Keratinocyte (primary cell): ENCODE data around the gene TNNT2. TPM values are rescaled to one million over a fixed set of nuclear protein-coding genes. Genes with fewer than 3 reads are reported as not detected.

Experiments used
- DNase-seq: peaks from one replicate; pipeline ENCODE4 v3.0.0-alpha.2; 2011; ENCODE audit warnings: low read depth, missing footprints, low spot score
- FAIRE-seq: peaks from 2 replicates; lab custom pipeline; 2011; peaks lifted over from hg19 to GRCh38; lab: Jason Lieb, UNC
- H2AFZ ChIP-seq: 2 replicates; pipeline ENCODE4 v1.6.0; 2012; ENCODE audit warnings: low read length, control low read depth, inconsistent platforms; ENCODE audit not compliant: control insufficient read depth
- H3K27ac ChIP-seq: 2 replicates; pipeline ENCODE4 v1.5.1; 2011; ENCODE audit warnings: low read length; ENCODE audit not compliant: control insufficient read depth, insufficient read depth
- H3K27me3 ChIP-seq: 3 replicates; pipeline ENCODE4 v1.6.0; 2011; ENCODE audit warnings: low read length; ENCODE audit not compliant: control insufficient read depth, insufficient read depth; ENCODE audit errors: extremely low read depth
- H3K36me3 ChIP-seq, 2 experiments: 2 replicates in 1 of 2; 3 replicates in 1 of 2; pipeline ENCODE4 v1.5.1; 2011; ENCODE audit warnings: low read length in 2 of 2, mild to moderate bottlenecking in 1 of 2; ENCODE audit not compliant: control insufficient read depth in 2 of 2, insufficient read depth in 2 of 2; ENCODE audit errors: extremely low read depth in 1 of 2
- H3K4me1 ChIP-seq: 3 replicates; pipeline ENCODE4 v1.5.1; 2011; ENCODE audit warnings: low read length; ENCODE audit not compliant: control insufficient read depth, insufficient read depth; ENCODE audit errors: extremely low read depth
- H3K4me2 ChIP-seq: 3 replicates; pipeline ENCODE4 v1.6.0; 2011; ENCODE audit warnings: low read depth, low read length; ENCODE audit not compliant: control insufficient read depth, insufficient read depth; ENCODE audit errors: extremely low read depth
- H3K4me3 ChIP-seq, 3 experiments: fragments of 200-600 bp in 1 of 3; sonication (generic) in 1 of 3; 2 replicates in 2 of 3; 3 replicates in 1 of 3; pipeline ENCODE4 v1.5.1; 2011 to 2016; ENCODE audit warnings: low read length in 3 of 3, mild to moderate bottlenecking in 3 of 3, control low read depth in 2 of 3, inconsistent platforms in 1 of 3, low read depth in 1 of 3, mixed read lengths in 1 of 3, mixed run types in 1 of 3, moderate library complexity in 1 of 3; ENCODE audit not compliant: control insufficient read depth in 2 of 3, insufficient read depth in 2 of 3; ENCODE audit errors: extremely low read depth in 1 of 3
- H3K79me2 ChIP-seq: 2 replicates; pipeline ENCODE4 v1.6.0; 2012; ENCODE audit warnings: low read length; ENCODE audit not compliant: control insufficient read depth, insufficient read depth
- H3K9ac ChIP-seq: 3 replicates; pipeline ENCODE4 v1.6.0; 2011; ENCODE audit warnings: low read length; ENCODE audit not compliant: control insufficient read depth, insufficient read depth; ENCODE audit errors: extremely low read depth
- H3K9me1 ChIP-seq: 3 replicates; pipeline ENCODE4 v1.6.0; 2011; ENCODE audit warnings: low read length; ENCODE audit not compliant: control insufficient read depth, insufficient read depth; ENCODE audit errors: extremely low read depth
- H3K9me3 ChIP-seq: 2 replicates; pipeline ENCODE4 v1.5.1; 2012; ENCODE audit warnings: low read depth, low read length; ENCODE audit not compliant: control insufficient read depth
- H4K20me1 ChIP-seq: 3 replicates; pipeline ENCODE4 v1.6.0; 2011; ENCODE audit warnings: low read length; ENCODE audit not compliant: control insufficient read depth, insufficient read depth; ENCODE audit errors: extremely low read depth
- EZH2 ChIP-seq: IDR thresholded peaks from one replicate; pipeline ENCODE4 v1.6.1; 2012; ENCODE audit warnings: inconsistent platforms, mild to moderate bottlenecking, low read length, moderate library complexity
- dilution Hi-C: fragments of 300-500 bp; cut with MboI; formaldehyde crosslinking; loops from one replicate; pipeline ENCODE4 v1.7.0; 2020; ENCODE audit warnings: low sequenced_read_pairs; ENCODE audit not compliant: extremely low pct_ligation_motif_present
- polyA plus RNA-seq, 5 experiments: library from polyadenylated mRNA; depleted of rRNA in 3 of 5; stranded (reverse) in 3 of 5; stranded (forward) in 1 of 5; unstranded in 1 of 5; fragments of >200 nt; gene quantifications; 1 replicate in 1 of 5; 2 replicates in 3 of 5; 3 replicates in 1 of 5; pipeline versions ENCODE4 v1.2.1 to v1.2.3, GENCODE V29; 2011 to 2012; ENCODE audit warnings: missing spikeins in 2 of 5, low read depth in 1 of 5, low replicate concordance in 1 of 5
- TF ChIP-seq, protein P1 (sequence below), 3 experiments: IDR thresholded peaks in 1 of 3; conservative IDR thresholded peaks in 1 of 3; optimal IDR thresholded peaks in 1 of 3; 2 replicates in 2 of 3; 3 replicates in 1 of 3; pipeline versions ENCODE3 to v1.5.1; 2011; ENCODE audit warnings: low read length in 3 of 3, mild to moderate bottlenecking in 3 of 3, moderate library complexity in 2 of 3, control low read depth in 1 of 3, inconsistent platforms in 1 of 3; ENCODE audit not compliant: insufficient read depth in 2 of 3; ENCODE audit errors: extremely low read depth in 1 of 3

The TNNT2 gene
- polyA plus RNA-seq, 1 donor (not counting 4 experiments of a cell fraction or from before 2014, with no cell fraction given): 1.4 TPM

DNA sequence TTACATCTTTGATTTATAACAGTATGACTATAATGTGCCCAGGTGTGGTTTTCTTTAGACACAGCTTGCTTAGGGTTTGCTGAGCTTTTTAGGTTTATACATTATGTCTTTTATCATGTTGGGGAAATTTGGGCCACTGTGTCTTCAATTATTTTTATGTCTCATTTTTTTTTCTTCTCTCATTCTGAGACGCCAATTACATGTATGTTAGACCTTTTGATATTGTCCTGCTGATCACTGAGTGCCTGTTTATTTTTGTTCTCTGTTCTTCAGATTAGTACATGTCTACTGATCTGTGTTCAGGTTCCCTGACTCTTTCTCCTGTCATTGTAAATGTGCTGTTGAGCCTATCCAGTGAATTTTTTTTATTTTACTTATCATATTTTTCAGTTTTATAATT lies 36.1 kb downstream of the TNNT2 start:
- Histone ChIP-seq H3K9me1 (no peaks in the 10 kb centered on the region), H3K4me1 (peaks cover 24% of the 10 kb centered on the region), H3K9me3 (peaks cover 3% of the 10 kb centered on the region), H3K9ac (no peak overlapping the region), H3K36me3 (no peaks in the 10 kb centered on the region), H3K4me3 (no peak overlapping the region), H3K79me2 (no peaks in the 10 kb centered on the region), H4K20me1 (no peaks in the 10 kb centered on the region), H3K27ac (no peak overlapping the region), H3K4me2 (no peak overlapping the region), H2AFZ (no peak overlapping the region), H3K27me3 (no peaks in the 10 kb centered on the region)
- no peak for DNase-seq
- dilution Hi-C loops: no loop called here
- no peak for FAIRE-seq
- TF ChIP-seq EZH2: no peak
- TF ChIP-seq, protein P1, sequence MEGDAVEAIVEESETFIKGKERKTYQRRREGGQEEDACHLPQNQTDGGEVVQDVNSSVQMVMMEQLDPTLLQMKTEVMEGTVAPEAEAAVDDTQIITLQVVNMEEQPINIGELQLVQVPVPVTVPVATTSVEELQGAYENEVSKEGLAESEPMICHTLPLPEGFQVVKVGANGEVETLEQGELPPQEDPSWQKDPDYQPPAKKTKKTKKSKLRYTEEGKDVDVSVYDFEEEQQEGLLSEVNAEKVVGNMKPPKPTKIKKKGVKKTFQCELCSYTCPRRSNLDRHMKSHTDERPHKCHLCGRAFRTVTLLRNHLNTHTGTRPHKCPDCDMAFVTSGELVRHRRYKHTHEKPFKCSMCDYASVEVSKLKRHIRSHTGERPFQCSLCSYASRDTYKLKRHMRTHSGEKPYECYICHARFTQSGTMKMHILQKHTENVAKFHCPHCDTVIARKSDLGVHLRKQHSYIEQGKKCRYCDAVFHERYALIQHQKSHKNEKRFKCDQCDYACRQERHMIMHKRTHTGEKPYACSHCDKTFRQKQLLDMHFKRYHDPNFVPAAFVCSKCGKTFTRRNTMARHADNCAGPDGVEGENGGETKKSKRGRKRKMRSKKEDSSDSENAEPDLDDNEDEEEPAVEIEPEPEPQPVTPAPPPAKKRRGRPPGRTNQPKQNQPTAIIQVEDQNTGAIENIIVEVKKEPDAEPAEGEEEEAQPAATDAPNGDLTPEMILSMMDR (optimal IDR thresholded peaks at IDR 0.05 in 1 of 3, IDR thresholded peaks at IDR 0.05 in 1 of 3, conservative IDR thresholded peaks at IDR 0.05 in 1 of 3; ENCODE audit: extremely low read depth in 1 of 3, insufficient read depth in 2 of 3, low read length in 3 of 3): no peak

DNA sequence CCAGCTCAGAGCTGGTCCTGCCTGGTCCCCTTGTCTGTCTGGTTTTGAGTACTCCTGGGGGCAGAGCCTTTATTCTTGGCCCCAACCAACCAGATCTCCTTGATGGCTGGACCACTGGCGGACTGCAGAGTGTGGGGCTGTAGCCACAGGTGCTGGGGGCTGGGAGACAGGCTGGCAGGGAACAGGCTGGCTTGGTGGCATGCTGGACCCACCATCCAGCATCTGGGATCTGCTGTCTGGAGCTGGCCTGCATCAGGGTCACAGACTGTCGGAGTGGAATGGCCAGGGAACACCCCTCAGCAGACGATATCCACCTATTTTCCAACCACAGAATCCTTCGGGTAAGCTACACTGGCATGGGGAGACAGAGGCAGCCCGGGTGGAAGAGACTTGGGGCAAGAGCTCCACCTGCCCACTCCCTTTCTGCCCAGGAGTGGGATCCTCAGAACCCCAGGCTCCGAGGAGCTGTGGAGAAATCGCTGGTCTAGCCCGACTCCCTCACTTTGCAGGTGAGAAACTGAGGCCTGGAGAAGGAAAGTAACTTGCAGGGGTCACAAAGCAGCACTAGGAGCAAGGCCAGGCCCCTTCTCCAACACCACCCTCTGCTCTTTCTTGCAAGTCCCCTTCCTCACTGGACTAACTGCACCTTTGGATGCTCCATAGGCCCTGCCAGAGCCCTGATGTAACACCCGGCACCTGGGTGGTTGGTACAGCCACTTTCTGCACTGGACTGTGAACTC lies 40.6 kb downstream of the TNNT2 start:
- FAIRE-seq: no peak
- no peak overlapping the region for H3K4me3 ChIP-seq
- dilution Hi-C loops: no loop called here

More for the DNA sequence above, 40.6 kb downstream of the TNNT2 start:
- no peak overlapping the region for H3K27ac ChIP-seq
- no peak for TF ChIP-seq EZH2
- TF ChIP-seq, protein P1 (optimal IDR thresholded peaks at IDR 0.05 in 1 of 3, IDR thresholded peaks at IDR 0.05 in 1 of 3, conservative IDR thresholded peaks at IDR 0.05 in 1 of 3; ENCODE audit: extremely low read depth in 1 of 3, insufficient read depth in 2 of 3, low read length in 3 of 3): no peak
- DNase-seq: no peak
- H3K9me1 ChIP-seq: no peaks in the 10 kb centered on the region
- no peaks in the 10 kb centered on the region for H4K20me1 ChIP-seq
- H3K36me3 ChIP-seq: no peaks in the 10 kb centered on the region
- no peak overlapping the region for H3K9ac ChIP-seq
- peaks cover 31% of the 10 kb centered on the region for H3K4me1 ChIP-seq
- H3K4me2 ChIP-seq: no peak overlapping the region
- no peaks in the 10 kb centered on the region for H3K79me2 ChIP-seq
- H3K9me3 ChIP-seq: peaks cover 3% of the 10 kb centered on the region
- no peaks in the 10 kb centered on the region for H3K27me3 ChIP-seq
- no peak overlapping the region for H2AFZ ChIP-seq
